ENCODE results near the gene LRP8.

LRP8 gene

GRCh38 chr1:53321776-53322602 is 5.9 kb downstream of the LRP8 start:
- DNase-seq (ENCODE audit: low read depth): no peak

GRCh38 chr1:53321366-53321765 is 6.5 kb downstream of the LRP8 start:
- DNase-seq (ENCODE audit: low read depth): no peak

- DNase-seq (ENCODE audit: low read depth): no peak
Observed at GRCh38 chr1:53320646-53321045, 7.2 kb downstream of the LRP8 start.

GRCh38 chr1:53319296-53320101 is 8.4 kb downstream of the LRP8 start:
- DNase-seq (ENCODE audit: low read depth): no peak

GRCh38 chr1:53317646-53318539 is 10.0 kb downstream of the LRP8 start:
- no peak for DNase-seq (ENCODE audit: low read depth)

GRCh38 chr1:53316766-53317581 is 10.9 kb downstream of the LRP8 start:
- no peak for DNase-seq (ENCODE audit: low read depth)

- no peak for DNase-seq (ENCODE audit: low read depth)
Observed at GRCh38 chr1:53316424-53316765, 11.5 kb downstream of the LRP8 start.

GRCh38 chr1:53315456-53316423 is 12.1 kb downstream of the LRP8 start:
- DNase-seq (ENCODE audit: low read depth): no peak

GRCh38 chr1:53315046-53315445 is 12.8 kb downstream of the LRP8 start:
- no peak for DNase-seq (ENCODE audit: low read depth)

GRCh38 chr1:53314606-53315005 is 13.3 kb downstream of the LRP8 start:
- DNase-seq (ENCODE audit: low read depth): no peak

- DNase-seq (ENCODE audit: low read depth): no peak
Observed at GRCh38 chr1:53314096-53314495, 13.8 kb downstream of the LRP8 start.

- DNase-seq (ENCODE audit: low read depth): no peak
Observed at GRCh38 chr1:53313556-53313955, 14.3 kb downstream of the LRP8 start.

GRCh38 chr1:53311702-53312305 is 16.1 kb downstream of the LRP8 start:
- no peak for DNase-seq (ENCODE audit: low read depth)

GRCh38 chr1:53310847-53311681 is 16.8 kb downstream of the LRP8 start:
- no peak for DNase-seq (ENCODE audit: low read depth)

GRCh38 chr1:53309802-53310201 is 18.1 kb downstream of the LRP8 start:
- DNase-seq (ENCODE audit: low read depth): no peak

- no peak for DNase-seq (ENCODE audit: low read depth)
Observed at GRCh38 chr1:53308506-53308905, 19.4 kb downstream of the LRP8 start.

- DNase-seq (ENCODE audit: low read depth): no peak
Observed at GRCh38 chr1:53307037-53307436, 20.8 kb downstream of the LRP8 start.

- DNase-seq (ENCODE audit: low read depth): no peak
Observed at GRCh38 chr1:53306168-53306567, 21.7 kb downstream of the LRP8 start.

GRCh38 chr1:53305650-53306049 is 22.2 kb downstream of the LRP8 start:
- DNase-seq (ENCODE audit: low read depth): no peak

Measured in non-pigmented ciliary epithelial cell (primary cell).